HG03460 (cell line): ENCODE measurements around the gene METTL8.

ENCODE experiments used
- ATAC-seq: cut with Tn5 transposase; IDR thresholded peaks from one replicate; pipeline ENCODE4 v1.9.1; 2021; ENCODE audit not compliant: unreplicated experiment

METTL8 gene

DNA sequence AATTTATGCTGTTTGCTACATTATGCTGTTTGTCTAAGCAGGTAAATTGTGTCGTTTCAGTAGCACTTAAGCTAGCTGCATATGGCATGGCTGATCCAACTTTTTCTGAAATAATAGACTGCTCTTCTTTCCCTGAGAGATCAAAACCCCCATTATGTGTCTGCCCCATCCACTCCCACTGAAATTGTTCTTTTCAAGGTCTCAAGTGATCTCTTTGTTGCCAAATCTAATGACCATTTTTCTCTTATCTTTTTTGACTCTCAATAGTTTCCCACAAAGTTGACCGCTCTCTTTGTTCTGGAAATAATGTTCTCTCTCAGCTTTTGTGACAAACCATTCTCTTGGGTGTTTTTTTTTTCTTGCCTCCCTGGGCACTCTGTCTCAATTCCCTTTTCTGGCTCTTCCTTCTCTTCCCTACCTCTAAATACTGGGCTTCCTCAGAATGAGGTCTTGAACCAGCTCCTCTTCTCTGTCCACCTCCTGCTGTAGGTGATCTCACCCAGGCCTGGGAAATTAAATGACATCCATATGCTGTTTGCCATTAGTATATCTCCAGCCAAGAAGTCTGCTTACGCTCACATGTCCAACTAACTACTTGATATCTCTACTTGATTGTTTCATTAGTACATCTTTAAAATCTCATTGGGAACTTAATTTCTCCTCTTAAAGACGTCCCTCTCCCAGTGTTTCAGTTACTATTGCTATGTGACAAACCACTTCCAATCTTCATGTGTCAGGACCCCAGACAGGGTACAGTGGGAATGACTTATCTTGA, 165.7 kb downstream of the METTL8 start:
- no peak for ATAC-seq
